ENCODE results near the gene ASPSCR1.

Gene ASPSCR1

DNA sequence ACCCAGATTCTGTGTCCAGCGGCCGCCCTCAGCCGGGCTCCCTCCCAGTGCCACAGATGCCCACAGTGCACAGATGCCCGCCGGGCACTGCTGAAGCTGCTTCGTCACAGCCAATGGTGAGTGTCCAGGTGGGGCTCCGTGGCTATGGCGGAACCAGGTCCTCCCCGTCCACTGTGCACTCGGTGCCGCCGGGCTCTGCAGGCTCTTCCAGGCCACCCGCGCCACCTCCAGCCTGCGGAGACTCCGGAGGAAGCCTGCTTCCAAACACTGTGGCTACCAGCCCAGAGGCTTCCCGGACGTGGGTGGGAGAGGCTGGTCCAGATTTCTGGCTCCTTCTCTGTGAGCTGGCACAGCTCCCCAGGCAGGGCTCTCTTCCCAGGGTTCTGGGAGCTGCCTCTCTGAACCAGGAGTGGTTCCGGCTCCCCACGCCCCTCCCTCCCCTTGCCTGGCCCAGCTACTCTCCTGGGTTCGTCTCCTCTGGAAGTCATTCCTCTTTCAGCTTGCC lies 37.5 kb upstream of the ASPSCR1 start:
- no peak for ATAC-seq
- TF ChIP-seq TCF4 (CRISPR knock-in tag; IDR thresholded peaks at IDR 0.05; ENCODE audit: borderline replicate concordance) (no peak), ZC3H10 (CRISPR knock-in tag; IDR thresholded peaks at IDR 0.05) (no peak)

DNA sequence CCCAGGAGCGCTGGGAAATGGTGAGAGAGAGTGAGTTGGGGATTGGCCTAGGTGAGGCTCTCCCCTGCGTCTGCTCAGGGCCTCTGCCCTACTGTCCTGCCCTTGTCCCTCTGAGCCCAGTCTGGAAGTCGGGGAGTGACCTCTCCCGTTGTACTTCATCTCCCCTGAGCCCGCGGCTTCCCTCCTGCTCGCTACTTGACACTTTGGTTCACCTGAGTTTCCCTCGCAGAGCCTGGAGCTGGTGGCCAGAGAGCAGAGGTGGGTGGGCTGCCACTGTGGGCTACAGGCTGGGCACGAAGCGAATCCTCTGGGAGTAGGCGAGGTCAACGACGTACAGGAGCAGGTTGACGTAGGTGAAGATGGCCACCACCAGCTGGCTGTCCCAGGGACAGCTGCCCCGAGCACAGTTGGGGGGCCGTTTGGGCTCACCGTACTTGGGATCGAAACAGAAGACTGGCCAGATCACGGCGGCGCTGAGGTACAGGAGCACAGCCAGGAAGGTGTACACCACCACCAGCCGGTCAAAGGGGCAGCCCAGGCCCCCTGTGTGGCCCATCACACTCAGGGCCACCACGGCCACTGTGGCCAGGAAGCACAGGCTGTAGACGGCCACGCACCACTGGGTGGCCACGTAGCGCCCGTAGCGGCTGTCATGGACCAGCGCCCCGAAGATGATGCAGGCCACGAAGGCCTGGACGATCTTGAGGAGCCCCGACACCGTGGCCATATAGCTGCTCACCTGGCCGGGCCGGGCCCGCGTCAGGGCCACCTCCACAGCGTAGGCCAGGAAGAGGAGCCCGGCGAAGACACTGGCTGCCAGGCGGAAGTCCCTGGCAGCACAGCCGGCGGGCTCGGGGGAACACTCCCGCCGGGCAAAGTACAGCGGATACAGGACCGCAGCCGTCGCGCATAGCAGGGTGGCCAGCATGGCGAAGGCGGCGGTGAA lies 36.6 kb upstream of the ASPSCR1 start:
- TF ChIP-seq SNAI2 (CRISPR knock-in tag; IDR thresholded peaks at IDR 0.05) (no peak), ZFP3 (CRISPR knock-in tag; IDR thresholded peaks at IDR 0.05) (no peak)
- ATAC-seq: no peak

- no peak for ATAC-seq
- TF ChIP-seq ZNF70 (CRISPR knock-in tag; IDR thresholded peaks at IDR 0.05) (no peak), BACH2 (CRISPR knock-in tag; IDR thresholded peaks at IDR 0.05; ENCODE audit: borderline replicate concordance) (no peak), ISL1 (CRISPR knock-in tag; IDR thresholded peaks at IDR 0.05) (no peak), PPARA (CRISPR knock-in tag; IDR thresholded peaks at IDR 0.05; ENCODE audit: borderline replicate concordance) (no peak), TOX (CRISPR knock-in tag; IDR thresholded peaks at IDR 0.05; ENCODE audit: borderline replicate concordance) (no peak), GLIS3 (CRISPR knock-in tag; IDR thresholded peaks at IDR 0.05) (no peak), CSRNP3 (CRISPR knock-in tag; IDR thresholded peaks at IDR 0.05) (no peak), CSDC2 (CRISPR knock-in tag; IDR thresholded peaks at IDR 0.05) (no peak), TCF4 (CRISPR knock-in tag; IDR thresholded peaks at IDR 0.05; ENCODE audit: borderline replicate concordance) (no peak), ZC3H10 (CRISPR knock-in tag; IDR thresholded peaks at IDR 0.05) (no peak), OSR1 (CRISPR knock-in tag; IDR thresholded peaks at IDR 0.05) (no peak), ZNF565 (CRISPR knock-in tag; conservative IDR thresholded peaks at IDR 0.05; ENCODE audit: low read depth) (no peak), SNAI2 (CRISPR knock-in tag; IDR thresholded peaks at IDR 0.05) (no peak), ZFP30 (CRISPR knock-in tag; IDR thresholded peaks at IDR 0.05) (no peak), RARB (CRISPR knock-in tag; IDR thresholded peaks at IDR 0.05) (no peak), ZFP3 (CRISPR knock-in tag; IDR thresholded peaks at IDR 0.05) (no peak), PATZ1 (CRISPR knock-in tag; IDR thresholded peaks at IDR 0.05; ENCODE audit: borderline replicate concordance) (no peak)
- TF ChIP-seq, protein P1, sequence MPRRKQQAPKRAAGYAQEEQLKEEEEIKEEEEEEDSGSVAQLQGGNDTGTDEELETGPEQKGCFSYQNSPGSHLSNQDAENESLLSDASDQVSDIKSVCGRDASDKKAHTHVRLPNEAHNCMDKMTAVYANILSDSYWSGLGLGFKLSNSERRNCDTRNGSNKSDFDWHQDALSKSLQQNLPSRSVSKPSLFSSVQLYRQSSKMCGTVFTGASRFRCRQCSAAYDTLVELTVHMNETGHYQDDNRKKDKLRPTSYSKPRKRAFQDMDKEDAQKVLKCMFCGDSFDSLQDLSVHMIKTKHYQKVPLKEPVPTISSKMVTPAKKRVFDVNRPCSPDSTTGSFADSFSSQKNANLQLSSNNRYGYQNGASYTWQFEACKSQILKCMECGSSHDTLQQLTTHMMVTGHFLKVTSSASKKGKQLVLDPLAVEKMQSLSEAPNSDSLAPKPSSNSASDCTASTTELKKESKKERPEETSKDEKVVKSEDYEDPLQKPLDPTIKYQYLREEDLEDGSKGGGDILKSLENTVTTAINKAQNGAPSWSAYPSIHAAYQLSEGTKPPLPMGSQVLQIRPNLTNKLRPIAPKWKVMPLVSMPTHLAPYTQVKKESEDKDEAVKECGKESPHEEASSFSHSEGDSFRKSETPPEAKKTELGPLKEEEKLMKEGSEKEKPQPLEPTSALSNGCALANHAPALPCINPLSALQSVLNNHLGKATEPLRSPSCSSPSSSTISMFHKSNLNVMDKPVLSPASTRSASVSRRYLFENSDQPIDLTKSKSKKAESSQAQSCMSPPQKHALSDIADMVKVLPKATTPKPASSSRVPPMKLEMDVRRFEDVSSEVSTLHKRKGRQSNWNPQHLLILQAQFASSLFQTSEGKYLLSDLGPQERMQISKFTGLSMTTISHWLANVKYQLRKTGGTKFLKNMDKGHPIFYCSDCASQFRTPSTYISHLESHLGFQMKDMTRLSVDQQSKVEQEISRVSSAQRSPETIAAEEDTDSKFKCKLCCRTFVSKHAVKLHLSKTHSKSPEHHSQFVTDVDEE (CRISPR knock-in tag; IDR thresholded peaks at IDR 0.05): no peak
Measured at GRCh38 chr17:81941484-81942166, 35.8 kb upstream of the ASPSCR1 start.

DNA sequence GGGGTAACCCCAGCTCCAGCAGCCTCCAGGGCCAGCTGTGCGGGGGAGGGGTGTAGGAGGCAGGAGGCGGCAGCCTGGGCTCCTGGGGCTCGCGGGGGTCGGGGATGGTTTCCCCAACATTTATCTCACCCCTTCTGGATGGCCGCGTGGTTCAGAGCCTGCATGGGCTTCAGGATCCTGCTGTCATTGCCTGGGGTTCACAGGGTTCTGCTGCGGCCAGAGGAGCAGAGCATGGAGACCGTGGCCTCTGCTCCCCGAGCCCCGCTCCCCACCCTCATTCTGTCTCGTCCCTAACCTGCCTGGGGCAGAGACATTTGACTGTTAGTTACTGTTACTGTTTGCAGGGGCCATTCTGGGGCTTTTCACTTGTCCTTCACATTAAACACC lies 35.3 kb upstream of the ASPSCR1 start:
- ATAC-seq: no peak
- no peak for TF ChIP-seq OSR1 (CRISPR knock-in tag; IDR thresholded peaks at IDR 0.05)
- no peak for TF ChIP-seq GLIS3 (CRISPR knock-in tag; IDR thresholded peaks at IDR 0.05)
- no peak for TF ChIP-seq ISL1 (CRISPR knock-in tag; IDR thresholded peaks at IDR 0.05)
- no peak for TF ChIP-seq ZC3H10 (CRISPR knock-in tag; IDR thresholded peaks at IDR 0.05)
- no peak for TF ChIP-seq ARNTL (CRISPR knock-in tag; IDR thresholded peaks at IDR 0.05; ENCODE audit: borderline replicate concordance, low read depth)
- no peak for TF ChIP-seq ZNF70 (CRISPR knock-in tag; IDR thresholded peaks at IDR 0.05)
- TF ChIP-seq PATZ1 (CRISPR knock-in tag; IDR thresholded peaks at IDR 0.05; ENCODE audit: borderline replicate concordance): no peak
- TF ChIP-seq ZNF8 (CRISPR knock-in tag; IDR thresholded peaks at IDR 0.05): no peak
- no peak for TF ChIP-seq SNAI2 (CRISPR knock-in tag; IDR thresholded peaks at IDR 0.05)
- no peak for TF ChIP-seq ZFP30 (CRISPR knock-in tag; IDR thresholded peaks at IDR 0.05)
- TF ChIP-seq CSDC2 (CRISPR knock-in tag; IDR thresholded peaks at IDR 0.05): no peak
- TF ChIP-seq, protein P1 (CRISPR knock-in tag; IDR thresholded peaks at IDR 0.05): no peak
- no peak for TF ChIP-seq ZFP3 (CRISPR knock-in tag; IDR thresholded peaks at IDR 0.05)
